HepG2 (cell line): ENCODE results near the gene CASKIN1. TPM values are rescaled to one million over a fixed set of nuclear protein-coding genes. Genes with fewer than 3 reads are reported as not detected.

Experiments used
- ATF2 ChIP-seq: sonication (generic); formaldehyde crosslinking; IDR thresholded peaks from 2 replicates; pipeline ENCODE4 v1.4.0; 2020; ENCODE audit warnings: missing genetic modification reagents
- HDAC6 ChIP-seq: fragments of 200-600 bp; sonication (generic); IDR thresholded peaks from 2 replicates; pipeline ENCODE4 v1.7.0; 2017; ENCODE audit warnings: mild to moderate bottlenecking, antibody characterized with exemption, low read length, low read depth
- ISL2 ChIP-seq: sonication (generic); formaldehyde crosslinking; IDR thresholded peaks from 2 replicates; pipeline ENCODE4 v1.5.0; 2020; ENCODE audit warnings: missing genetic modification reagents
- NFIC ChIP-seq: IDR thresholded peaks from 2 replicates; pipeline ENCODE4 v1.6.1; 2012; ENCODE audit warnings: mild to moderate bottlenecking, low read length, inconsistent platforms
- NFKBIZ ChIP-seq: IDR thresholded peaks from 2 replicates; pipeline ENCODE4 v1.6.1; 2018; ENCODE audit warnings: missing genetic modification reagents, missing compliant biosample characterization
- REL ChIP-seq: sonication (generic); formaldehyde crosslinking; conservative IDR thresholded peaks from 2 replicates; pipeline ENCODE4 v1.8.0; 2022; ENCODE audit warnings: mild to moderate bottlenecking, missing genetic modification reagents, moderate library complexity
- SMAD3 ChIP-seq: sonication (generic); formaldehyde crosslinking; IDR thresholded peaks from 2 replicates; pipeline ENCODE4 v1.4.0; 2020; ENCODE audit warnings: missing genetic modification reagents
- YEATS2 ChIP-seq: sonication (generic); formaldehyde crosslinking; IDR thresholded peaks from 2 replicates; pipeline ENCODE4 v1.4.0; 2020; ENCODE audit warnings: missing genetic modification reagents, borderline replicate concordance
- ZNF468 ChIP-seq: sonication (generic); formaldehyde crosslinking; IDR thresholded peaks from 2 replicates; pipeline ENCODE4 v1.8.0; 2022; ENCODE audit warnings: mild to moderate bottlenecking, moderate library complexity, missing genetic modification reagents
- ZNF614 ChIP-seq: IDR thresholded peaks from 2 replicates; pipeline ENCODE4 v1.6.1; 2018; ENCODE audit warnings: missing biosample characterization, missing genetic modification reagents, inconsistent platforms, borderline replicate concordance
- polyA plus RNA-seq, 8 experiments: library from polyadenylated mRNA; depleted of rRNA in 3 of 8; stranded (reverse) in 7 of 8; unstranded in 1 of 8; fragments of >200 nt; fragmentation: Illumina TruSeq in 4 of 8; extraction: Trizol in 4 of 8; gene quantifications; 2 replicates each; pipeline versions ENCODE4 v1.2.1 to v1.2.3, GENCODE V29; 2011 to 2016; ENCODE audit warnings: low read depth in 4 of 8, missing spikeins in 1 of 8, mixed read lengths in 1 of 8; ENCODE audit not compliant: insufficient read depth in 1 of 8
- total RNA-seq, 5 experiments: library from RNA; depleted of rRNA; stranded (reverse); fragments of >200 nt; fragmentation: Illumina TruSeq; extraction: Trizol; gene quantifications; 2 replicates each; pipeline ENCODE4 v1.2.3, GENCODE V29; 2016; ENCODE audit warnings: low read depth in 1 of 5
- TF ChIP-seq, protein P1 (sequence below), 2 experiments: sonication (generic) in 1 of 2; formaldehyde crosslinking in 1 of 2; IDR thresholded peaks; 2 replicates each; pipeline versions ENCODE4 v1.5.1 to v1.6.1; 2011 to 2020; ENCODE audit warnings: borderline replicate concordance in 1 of 2, low read depth in 1 of 2, low read length in 1 of 2, mild to moderate bottlenecking in 1 of 2, missing genetic modification reagents in 1 of 2, moderate library complexity in 1 of 2
- TF ChIP-seq, protein P2 (sequence below), 2 experiments: fragments of 450-650 bp in 1 of 2; sonication (generic) in 1 of 2; formaldehyde crosslinking in 1 of 2; IDR thresholded peaks; 2 replicates each; pipeline versions ENCODE4 v1.6.1 to v1.8.0; 2016 to 2022; ENCODE audit warnings: antibody characterized with exemption in 1 of 2, mild to moderate bottlenecking in 1 of 2, missing genetic modification reagents in 1 of 2
- TF ChIP-seq, protein P3 (sequence below): sonication (generic); formaldehyde crosslinking; conservative IDR thresholded peaks from 2 replicates; pipeline ENCODE4 v1.8.1; 2023; ENCODE audit warnings: missing genetic modification reagents

The CASKIN1 gene
- total and polyA plus RNA-seq, 2 of the 13 experiments (the other 11 are each of a cell fraction or from before 2014, with no cell fraction given) = 1.2 to 2.2 TPM

- TF ChIP-seq, protein P1, sequence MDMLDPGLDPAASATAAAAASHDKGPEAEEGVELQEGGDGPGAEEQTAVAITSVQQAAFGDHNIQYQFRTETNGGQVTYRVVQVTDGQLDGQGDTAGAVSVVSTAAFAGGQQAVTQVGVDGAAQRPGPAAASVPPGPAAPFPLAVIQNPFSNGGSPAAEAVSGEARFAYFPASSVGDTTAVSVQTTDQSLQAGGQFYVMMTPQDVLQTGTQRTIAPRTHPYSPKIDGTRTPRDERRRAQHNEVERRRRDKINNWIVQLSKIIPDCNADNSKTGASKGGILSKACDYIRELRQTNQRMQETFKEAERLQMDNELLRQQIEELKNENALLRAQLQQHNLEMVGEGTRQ (IDR thresholded peaks at IDR 0.05; ENCODE audit: low read depth, low read length) = no peak
- TF ChIP-seq, protein P1 (CRISPR knock-in tag; IDR thresholded peaks at IDR 0.05; ENCODE audit: borderline replicate concordance) = no peak
- no peak; the same call in 1 of the 2 replicates for TF ChIP-seq SMAD3
- TF ChIP-seq ISL2 (CRISPR knock-in tag) = 0 out of 2 replicates have a peak, but pooled peaks have one; percentile 26
- 0 out of 2 replicates have a peak, but pooled peaks have one; percentile 22 for TF ChIP-seq NFKBIZ
- 0 out of 2 replicates have a peak, but pooled peaks have one; percentile 12 for TF ChIP-seq ATF2 (CRISPR knock-in tag)
- TF ChIP-seq, protein P2, sequence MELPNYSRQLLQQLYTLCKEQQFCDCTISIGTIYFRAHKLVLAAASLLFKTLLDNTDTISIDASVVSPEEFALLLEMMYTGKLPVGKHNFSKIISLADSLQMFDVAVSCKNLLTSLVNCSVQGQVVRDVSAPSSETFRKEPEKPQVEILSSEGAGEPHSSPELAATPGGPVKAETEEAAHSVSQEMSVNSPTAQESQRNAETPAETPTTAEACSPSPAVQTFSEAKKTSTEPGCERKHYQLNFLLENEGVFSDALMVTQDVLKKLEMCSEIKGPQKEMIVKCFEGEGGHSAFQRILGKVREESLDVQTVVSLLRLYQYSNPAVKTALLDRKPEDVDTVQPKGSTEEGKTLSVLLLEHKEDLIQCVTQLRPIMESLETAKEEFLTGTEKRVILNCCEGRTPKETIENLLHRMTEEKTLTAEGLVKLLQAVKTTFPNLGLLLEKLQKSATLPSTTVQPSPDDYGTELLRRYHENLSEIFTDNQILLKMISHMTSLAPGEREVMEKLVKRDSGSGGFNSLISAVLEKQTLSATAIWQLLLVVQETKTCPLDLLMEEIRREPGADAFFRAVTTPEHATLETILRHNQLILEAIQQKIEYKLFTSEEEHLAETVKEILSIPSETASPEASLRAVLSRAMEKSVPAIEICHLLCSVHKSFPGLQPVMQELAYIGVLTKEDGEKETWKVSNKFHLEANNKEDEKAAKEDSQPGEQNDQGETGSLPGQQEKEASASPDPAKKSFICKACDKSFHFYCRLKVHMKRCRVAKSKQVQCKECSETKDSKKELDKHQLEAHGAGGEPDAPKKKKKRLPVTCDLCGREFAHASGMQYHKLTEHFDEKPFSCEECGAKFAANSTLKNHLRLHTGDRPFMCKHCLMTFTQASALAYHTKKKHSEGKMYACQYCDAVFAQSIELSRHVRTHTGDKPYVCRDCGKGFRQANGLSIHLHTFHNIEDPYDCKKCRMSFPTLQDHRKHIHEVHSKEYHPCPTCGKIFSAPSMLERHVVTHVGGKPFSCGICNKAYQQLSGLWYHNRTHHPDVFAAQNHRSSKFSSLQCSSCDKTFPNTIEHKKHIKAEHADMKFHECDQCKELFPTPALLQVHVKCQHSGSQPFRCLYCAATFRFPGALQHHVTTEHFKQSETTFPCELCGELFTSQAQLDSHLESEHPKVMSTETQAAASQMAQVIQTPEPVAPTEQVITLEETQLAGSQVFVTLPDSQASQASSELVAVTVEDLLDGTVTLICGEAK (IDR thresholded peaks at IDR 0.05) = no peak
- TF ChIP-seq, protein P2 (CRISPR knock-in tag; IDR thresholded peaks at IDR 0.05) = no peak
- no peak for TF ChIP-seq ZNF468 (CRISPR knock-in tag)
- peak; percentile 37; the same call in 1 of the 2 replicates for TF ChIP-seq YEATS2 (CRISPR knock-in tag)
- no peak for TF ChIP-seq ZNF614
- no peak for TF ChIP-seq HDAC6
- no peak for TF ChIP-seq REL (CRISPR knock-in tag)
- TF ChIP-seq, protein P3, sequence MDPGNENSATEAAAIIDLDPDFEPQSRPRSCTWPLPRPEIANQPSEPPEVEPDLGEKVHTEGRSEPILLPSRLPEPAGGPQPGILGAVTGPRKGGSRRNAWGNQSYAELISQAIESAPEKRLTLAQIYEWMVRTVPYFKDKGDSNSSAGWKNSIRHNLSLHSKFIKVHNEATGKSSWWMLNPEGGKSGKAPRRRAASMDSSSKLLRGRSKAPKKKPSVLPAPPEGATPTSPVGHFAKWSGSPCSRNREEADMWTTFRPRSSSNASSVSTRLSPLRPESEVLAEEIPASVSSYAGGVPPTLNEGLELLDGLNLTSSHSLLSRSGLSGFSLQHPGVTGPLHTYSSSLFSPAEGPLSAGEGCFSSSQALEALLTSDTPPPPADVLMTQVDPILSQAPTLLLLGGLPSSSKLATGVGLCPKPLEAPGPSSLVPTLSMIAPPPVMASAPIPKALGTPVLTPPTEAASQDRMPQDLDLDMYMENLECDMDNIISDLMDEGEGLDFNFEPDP = no peak
- no peak for TF ChIP-seq NFIC
Observed at GRCh38 chr16:2147981-2148671, 48.3 kb downstream of the CASKIN1 start, which contains the start of gene RAB26 (continued).
